SK-N-MC (cell line): ENCODE data around the gene ABCB6.

ENCODE experiments used
- DNase-seq: peaks from one replicate; pipeline ENCODE4 v3.0.0-alpha.2; 2011; ENCODE audit warnings: low read depth, low spot score
- H3K27ac ChIP-seq: fragments of 200-600 bp; sonication (generic); 2 replicates; pipeline ENCODE4 v1.5.1; 2016; ENCODE audit warnings: mixed run types
- H3K36me3 ChIP-seq: fragments of 200-600 bp; sonication (generic); 2 replicates; pipeline ENCODE4 v1.6.1; 2017; ENCODE audit warnings: antibody characterized with exemption, low read length, mixed read lengths; ENCODE audit not compliant: insufficient read depth
- H3K4me3 ChIP-seq: fragments of 200-600 bp; sonication (generic); 2 replicates; pipeline ENCODE4 v1.5.1; 2016
- H3K9ac ChIP-seq: fragments of 200-600 bp; sonication (generic); 2 replicates; pipeline ENCODE4 v1.8.0; 2017; ENCODE audit warnings: mixed run types, mixed read lengths; ENCODE audit not compliant: insufficient read length
- H3K9me3 ChIP-seq: fragments of 200-600 bp; sonication (generic); 2 replicates; pipeline ENCODE4 v1.6.1; 2017; ENCODE audit warnings: low read depth, mild to moderate bottlenecking, antibody characterized with exemption, low read length, moderate library complexity, mixed read lengths
- EZH2 ChIP-seq: fragments of 200-600 bp; sonication (generic); IDR thresholded peaks from one replicate; pipeline ENCODE4 v1.6.1; 2017; ENCODE audit warnings: antibody characterized with exemption
- FOXP2 ChIP-seq: optimal IDR thresholded peaks from 2 replicates; pipeline ENCODE3; 2011; ENCODE audit warnings: mild to moderate bottlenecking, moderate library complexity; ENCODE audit not compliant: insufficient read depth; ENCODE audit errors: extremely low read length, control extremely low read depth
- POLR2AphosphoS5 ChIP-seq: IDR thresholded peaks from 2 replicates; pipeline ENCODE4 v1.6.1; 2012; ENCODE audit warnings: mild to moderate bottlenecking, low read depth, low read length, borderline replicate concordance

Gene ABCB6

GRCh38 chr2:219177552-219178376 lies 41.0 kb downstream of the ABCB6 start, which contains the start of gene RETREG2:
TSS of gene RETREG2 (plus strand) at chr2:219178275. CDS start at chr2:219178353, 78 bp downstream.
- H3K9ac ChIP-seq, result peak within 1 kb of the TSS; percentile 84
- peaks cover 34% of the 10 kb centered on the region for H3K36me3 ChIP-seq
- DNase-seq, result no peak
- H3K9me3 ChIP-seq, result no peaks in the 10 kb centered on the region
- TF ChIP-seq EZH2, result no peak
- peak; percentile 96 for TF ChIP-seq POLR2AphosphoS5
- TF ChIP-seq FOXP2, result peak; percentile 72
- H3K27ac ChIP-seq, result peak within 1 kb of the TSS; percentile 88
- peak within 1 kb of the TSS; percentile 90 for H3K4me3 ChIP-seq

- TF ChIP-seq EZH2, result no peak
- peak; percentile 85 for TF ChIP-seq POLR2AphosphoS5
- no peak for TF ChIP-seq FOXP2
- no peaks in the 10 kb centered on the region for H3K9me3 ChIP-seq
- peak within 1 kb of the TSS; percentile 88 for H3K27ac ChIP-seq
- H3K36me3 ChIP-seq, result peaks cover 28% of the 10 kb centered on the region
- DNase-seq, result no peak
- peak within 1 kb of the TSS; percentile 90 for H3K4me3 ChIP-seq
- peak within 1 kb of the TSS; percentile 84 for H3K9ac ChIP-seq
Measured at GRCh38 chr2:219176818-219177551, 41.8 kb downstream of the ABCB6 start, which contains the start of gene CNPPD1. TSS of gene CNPPD1 (minus strand) at chr2:219176925. CDS start at chr2:219176828, 97 bp downstream.

- Histone ChIP-seq H3K9ac (peak overlapping the region; percentile 84), H3K36me3 (peaks cover 20% of the 10 kb centered on the region), H3K27ac (no peak overlapping the region), H3K9me3 (no peaks in the 10 kb centered on the region), H3K4me3 (peak overlapping the region; percentile 90)
- DNase-seq, result no peak
- TF ChIP-seq FOXP2, result no peak
- TF ChIP-seq EZH2, result no peak
- no peak for TF ChIP-seq POLR2AphosphoS5
Measured at GRCh38 chr2:219175928-219176817, 42.6 kb downstream of the ABCB6 start.

- no peak for TF ChIP-seq FOXP2
- no peak for TF ChIP-seq POLR2AphosphoS5
- TF ChIP-seq EZH2, result no peak
- peaks cover 14% of the 10 kb centered on the region for H3K36me3 ChIP-seq
- H3K9me3 ChIP-seq, result no peaks in the 10 kb centered on the region
- DNase-seq, result no peak
- H3K27ac ChIP-seq, result no peak overlapping the region
- H3K4me3 ChIP-seq, result peak overlapping the region; percentile 90
- H3K9ac ChIP-seq, result peak overlapping the region; percentile 84
Measured at GRCh38 chr2:219175486-219175885, 43.3 kb downstream of the ABCB6 start.

- Histone ChIP-seq H3K9me3 (no peaks in the 10 kb centered on the region), H3K4me3 (no peak overlapping the region), H3K9ac (no peak overlapping the region), H3K27ac (no peak overlapping the region), H3K36me3 (peaks cover 7% of the 10 kb centered on the region; the same call in 1 of the 2 replicates)
- no peak for DNase-seq
- TF ChIP-seq POLR2AphosphoS5 (no peak), EZH2 (no peak), FOXP2 (no peak)
Measured at GRCh38 chr2:219174801-219175200, 44.0 kb downstream of the ABCB6 start.

- Histone ChIP-seq H3K4me3 (no peak overlapping the region), H3K9me3 (no peaks in the 10 kb centered on the region), H3K9ac (no peak overlapping the region), H3K36me3 (peaks cover 4% of the 10 kb centered on the region; the same call in 1 of the 2 replicates), H3K27ac (no peak overlapping the region)
- no peak for DNase-seq
- no peak for TF ChIP-seq FOXP2
- no peak for TF ChIP-seq POLR2AphosphoS5
- no peak for TF ChIP-seq EZH2
Measured at GRCh38 chr2:219174146-219174545, 44.6 kb downstream of the ABCB6 start.

GRCh38 chr2:219173176-219173575 lies 45.6 kb downstream of the ABCB6 start:
- TF ChIP-seq POLR2AphosphoS5 (no peak), FOXP2 (no peak), EZH2 (no peak)
- DNase-seq, result no peak
- Histone ChIP-seq H3K4me3 (no peak overlapping the region), H3K9me3 (no peaks in the 10 kb centered on the region), H3K9ac (no peak overlapping the region), H3K36me3 (peaks cover 4% of the 10 kb centered on the region; the same call in 1 of the 2 replicates), H3K27ac (no peak overlapping the region)
